Astrocyte (in vitro differentiated cells and primary cell): ENCODE measurements around the gene RRBP1. TPM values are rescaled to one million over a fixed set of nuclear protein-coding genes. Genes with fewer than 3 reads are reported as not detected.

Source experiments
- DNase-seq: peaks from one replicate; pipeline ENCODE4 v3.0.0-alpha.2; 2010; ENCODE audit warnings: low read depth
- FAIRE-seq: peaks from 2 replicates; lab custom pipeline; 2011; peaks lifted over from hg19 to GRCh38; lab: Jason Lieb, UNC
- H2AFZ ChIP-seq: 2 replicates; pipeline ENCODE4 v1.6.0; 2012; ENCODE audit warnings: low read depth, low read length, inconsistent platforms
- H3K27ac ChIP-seq: 2 replicates; pipeline ENCODE4 v1.5.1; 2011; ENCODE audit warnings: low read depth, low read length, inconsistent platforms
- H3K27me3 ChIP-seq: 2 replicates; pipeline ENCODE4 v1.6.0; 2011; ENCODE audit warnings: low read length, inconsistent platforms; ENCODE audit not compliant: insufficient read depth
- H3K36me3 ChIP-seq: 2 replicates; pipeline ENCODE4 v1.5.1; 2011; ENCODE audit warnings: low read length, inconsistent platforms; ENCODE audit not compliant: insufficient read depth
- H3K4me1 ChIP-seq: 2 replicates; pipeline ENCODE4 v1.5.1; 2011; ENCODE audit warnings: low read length, inconsistent platforms; ENCODE audit not compliant: insufficient read depth
- H3K4me2 ChIP-seq: 2 replicates; pipeline ENCODE4 v1.6.0; 2012; ENCODE audit warnings: low read length, inconsistent platforms
- H3K4me3 ChIP-seq: 2 replicates; pipeline ENCODE4 v1.5.1; 2011; ENCODE audit warnings: low read depth, mild to moderate bottlenecking, low read length, inconsistent platforms; ENCODE audit not compliant: insufficient read depth
- H3K79me2 ChIP-seq: 2 replicates; pipeline ENCODE4 v1.6.0; 2012; ENCODE audit warnings: mild to moderate bottlenecking, low read length, inconsistent platforms; ENCODE audit not compliant: insufficient read depth
- H3K9ac ChIP-seq: 2 replicates; pipeline ENCODE4 v1.6.0; 2012; ENCODE audit warnings: mild to moderate bottlenecking, low read length, inconsistent platforms
- H3K9me3 ChIP-seq: 2 replicates; pipeline ENCODE4 v1.5.1; 2012; ENCODE audit warnings: low read depth, mild to moderate bottlenecking, low read length, inconsistent platforms; ENCODE audit not compliant: insufficient read depth
- H4K20me1 ChIP-seq: 2 replicates; pipeline ENCODE4 v1.6.0; 2012; ENCODE audit warnings: low read length, inconsistent platforms; ENCODE audit not compliant: insufficient read depth
- H3K27ac Mint-ChIP-seq: one replicate; pipeline ENCODE4 v1.8.0; 2021; ENCODE audit warnings: mild to moderate bottlenecking, mixed read lengths; ENCODE audit not compliant: unreplicated experiment
- H3K27me3 Mint-ChIP-seq: one replicate; pipeline ENCODE4 v1.8.0; 2021; ENCODE audit warnings: low read depth, mixed read lengths; ENCODE audit not compliant: unreplicated experiment
- H3K36me3 Mint-ChIP-seq: one replicate; pipeline ENCODE4 v1.8.0; 2021; ENCODE audit warnings: low read depth, mixed read lengths; ENCODE audit not compliant: unreplicated experiment
- H3K4me1 Mint-ChIP-seq: one replicate; pipeline ENCODE4 v1.8.0; 2021; ENCODE audit warnings: low read depth, mixed read lengths; ENCODE audit not compliant: unreplicated experiment
- H3K4me3 Mint-ChIP-seq: one replicate; pipeline ENCODE4 v1.8.0; 2021; ENCODE audit warnings: mild to moderate bottlenecking, moderate library complexity, mixed read lengths; ENCODE audit not compliant: unreplicated experiment
- H3K9me3 Mint-ChIP-seq: one replicate; pipeline ENCODE4 v1.8.0; 2021; ENCODE audit warnings: mild to moderate bottlenecking, mixed read lengths; ENCODE audit not compliant: unreplicated experiment
- CTCF ChIP-seq: IDR thresholded peaks from 2 replicates; pipeline ENCODE4 v1.5.1; 2011; ENCODE audit warnings: low read depth, mild to moderate bottlenecking, inconsistent platforms, low read length, moderate library complexity; ENCODE audit not compliant: insufficient read depth
- EZH2 ChIP-seq: IDR thresholded peaks from 2 replicates; pipeline ENCODE4 v1.6.1; 2012; ENCODE audit warnings: mild to moderate bottlenecking, low read length, inconsistent platforms; ENCODE audit not compliant: insufficient read depth
- total RNA-seq: library from RNA; stranded (reverse); gene quantifications from 2 replicates; pipeline ENCODE4 v1.2.1, GENCODE V29; 2021

The RRBP1 gene
- total RNA-seq, 1 donor from 2014 or later = 347 TPM

DNA sequence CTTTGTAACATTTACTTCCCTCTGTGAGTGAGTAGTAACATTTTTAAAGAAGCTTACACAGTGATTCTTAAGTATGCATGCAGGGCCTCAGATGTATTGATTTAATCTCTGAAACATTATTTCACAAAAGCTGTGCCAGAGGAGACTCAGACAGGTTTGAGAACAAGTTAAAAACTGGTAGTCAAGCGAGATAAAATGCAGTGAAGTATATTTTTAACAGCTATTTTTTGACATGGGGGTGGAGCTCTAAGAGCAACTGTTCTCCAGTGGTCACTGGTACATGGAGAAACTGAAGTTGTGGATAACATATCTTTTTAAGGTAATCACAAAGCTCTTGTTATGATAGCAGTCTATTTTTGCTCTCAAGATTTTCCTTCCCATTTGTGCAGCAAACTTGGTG is 91.8 kb downstream of the RRBP1 start:
- Mint-ChIP-seq H3K9me3 (peaks cover 1% of the 10 kb centered on the region), H3K27me3 (no peaks in the 10 kb centered on the region), H3K36me3 (peaks cover 8% of the 10 kb centered on the region), H3K4me1 (peaks cover 46% of the 10 kb centered on the region), H3K4me3 (no peak overlapping the region), H3K27ac (no peak overlapping the region)
- Histone ChIP-seq H3K9me3 (no peaks in the 10 kb centered on the region), H4K20me1 (peaks cover 98% of the 10 kb centered on the region), H3K4me2 (peak overlapping the region; percentile 2), H2AFZ (no peak overlapping the region), H3K4me1 (peaks cover 25% of the 10 kb centered on the region), H3K27me3 (no peaks in the 10 kb centered on the region), H3K36me3 (peaks cover 18% of the 10 kb centered on the region), H3K4me3 (no peak overlapping the region), H3K79me2 (peaks cover 99% of the 10 kb centered on the region), H3K27ac (no peak overlapping the region), H3K9ac (no peak overlapping the region)
- FAIRE-seq (peak; percentile 52), DNase-seq (no peak)
- TF ChIP-seq CTCF (no peak), EZH2 (no peak)

GRCh38 chr20:17589161-17589834 is 92.7 kb downstream of the RRBP1 start:
- Histone ChIP-seq H3K4me3 (no peak overlapping the region), H3K9me3 (no peaks in the 10 kb centered on the region), H3K4me1 (peaks cover 19% of the 10 kb centered on the region), H3K79me2 (peaks cover 99% of the 10 kb centered on the region), H2AFZ (no peak overlapping the region), H3K27me3 (no peaks in the 10 kb centered on the region), H3K27ac (no peak overlapping the region), H3K36me3 (peaks cover 13% of the 10 kb centered on the region), H4K20me1 (peaks cover 98% of the 10 kb centered on the region), H3K4me2 (peak overlapping the region; percentile 39), H3K9ac (no peak overlapping the region)
- Mint-ChIP-seq H3K27me3 (no peaks in the 10 kb centered on the region), H3K36me3 (peaks cover 8% of the 10 kb centered on the region), H3K4me3 (no peak overlapping the region), H3K4me1 (peaks cover 41% of the 10 kb centered on the region), H3K9me3 (peaks cover 1% of the 10 kb centered on the region), H3K27ac (no peak overlapping the region)
- TF ChIP-seq EZH2 (no peak), CTCF (no peak)
- FAIRE-seq (no peak), DNase-seq (no peak)

DNA sequence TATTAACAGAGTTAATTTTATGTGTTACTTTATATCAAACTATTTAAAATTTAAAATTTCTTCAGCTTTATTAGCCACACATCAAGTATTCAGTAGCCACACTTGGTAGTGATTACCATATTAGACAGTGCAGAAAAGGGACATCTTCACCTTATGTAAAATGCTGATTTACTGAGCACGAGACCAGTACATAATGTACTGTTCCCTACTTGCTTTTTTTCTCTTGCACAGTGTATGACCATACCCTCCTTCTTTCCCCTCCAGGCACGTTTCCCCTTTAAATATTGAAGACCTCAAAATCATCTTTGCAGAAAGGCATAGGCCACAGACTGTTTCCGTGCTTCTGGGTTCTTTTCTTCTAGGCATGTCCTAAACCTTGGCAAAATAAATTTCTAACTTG is 94.2 kb downstream of the RRBP1 start:
- H3K4me1 Mint-ChIP-seq = peaks cover 38% of the 10 kb centered on the region
- no peak overlapping the region for H3K27ac Mint-ChIP-seq
- no peak overlapping the region for H3K4me2 ChIP-seq
- H3K27ac ChIP-seq = no peak overlapping the region
- H3K36me3 ChIP-seq = peaks cover 15% of the 10 kb centered on the region
- H3K4me3 Mint-ChIP-seq = no peak overlapping the region
- H4K20me1 ChIP-seq = peaks cover 98% of the 10 kb centered on the region
- peaks cover 6% of the 10 kb centered on the region for H3K36me3 Mint-ChIP-seq
- no peaks in the 10 kb centered on the region for H3K27me3 ChIP-seq
- H3K27me3 Mint-ChIP-seq = no peaks in the 10 kb centered on the region
- DNase-seq = no peak
- H3K9me3 ChIP-seq = no peaks in the 10 kb centered on the region
- H3K9ac ChIP-seq = no peak overlapping the region
- peaks cover 99% of the 10 kb centered on the region for H3K79me2 ChIP-seq
- no peak for TF ChIP-seq CTCF
- peaks cover 19% of the 10 kb centered on the region for H3K4me1 ChIP-seq
- no peak overlapping the region for H3K4me3 ChIP-seq
- H3K9me3 Mint-ChIP-seq = peaks cover under 1% of the 10 kb centered on the region
- FAIRE-seq = peak; percentile 39
- H2AFZ ChIP-seq = no peak overlapping the region
